GM10266 (cell line): ENCODE data around the gene LBHD1.
"Not testable (repeated sequence)": the region's sequence is repeated elsewhere in the genome, so short reads cannot be mapped to it uniquely, and the experiment has no call there.

Source experiments
- DNase-seq: peaks from one replicate; pipeline ENCODE4 v3.0.0; 2012; ENCODE audit errors: extremely low spot score
- TF ChIP-seq, protein P1 (sequence below): IDR thresholded peaks from 2 replicates; pipeline ENCODE4 v1.5.1; 2012; ENCODE audit warnings: mild to moderate bottlenecking, low read depth; ENCODE audit not compliant: control insufficient read depth, insufficient read depth; ENCODE audit errors: missing control alignments

LBHD1 gene

DNA sequence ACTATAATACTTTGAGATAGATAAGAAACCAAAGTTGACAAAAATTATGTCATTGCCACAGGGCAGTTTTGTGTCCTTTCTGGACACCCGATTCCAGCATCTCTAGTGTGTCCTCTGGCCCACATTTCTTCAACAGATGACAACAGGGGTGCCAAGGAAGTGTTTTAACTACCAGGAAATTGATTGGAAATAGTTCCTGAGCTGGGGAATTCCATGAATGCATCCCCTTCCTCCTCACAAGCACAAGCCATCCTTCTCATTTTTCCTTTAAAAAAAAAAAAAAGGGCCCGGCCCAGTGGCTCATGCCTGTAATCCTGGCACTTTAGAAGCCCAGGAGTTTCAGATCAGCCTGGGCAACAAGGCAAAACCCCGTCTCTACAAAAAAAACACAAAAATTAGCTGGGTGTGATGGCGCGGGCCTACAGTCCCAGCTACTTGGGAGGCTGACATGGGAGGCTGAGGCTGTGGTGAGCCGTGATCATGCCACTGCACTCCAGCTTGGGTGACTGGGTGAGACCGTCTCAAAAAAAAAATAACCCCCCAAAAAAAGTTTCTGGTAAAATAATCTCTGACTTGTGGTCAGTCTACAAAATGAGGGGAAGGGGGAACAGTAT lies 49.5 kb downstream of the LBHD1 start:
- no peak for DNase-seq
- TF ChIP-seq, protein P1, sequence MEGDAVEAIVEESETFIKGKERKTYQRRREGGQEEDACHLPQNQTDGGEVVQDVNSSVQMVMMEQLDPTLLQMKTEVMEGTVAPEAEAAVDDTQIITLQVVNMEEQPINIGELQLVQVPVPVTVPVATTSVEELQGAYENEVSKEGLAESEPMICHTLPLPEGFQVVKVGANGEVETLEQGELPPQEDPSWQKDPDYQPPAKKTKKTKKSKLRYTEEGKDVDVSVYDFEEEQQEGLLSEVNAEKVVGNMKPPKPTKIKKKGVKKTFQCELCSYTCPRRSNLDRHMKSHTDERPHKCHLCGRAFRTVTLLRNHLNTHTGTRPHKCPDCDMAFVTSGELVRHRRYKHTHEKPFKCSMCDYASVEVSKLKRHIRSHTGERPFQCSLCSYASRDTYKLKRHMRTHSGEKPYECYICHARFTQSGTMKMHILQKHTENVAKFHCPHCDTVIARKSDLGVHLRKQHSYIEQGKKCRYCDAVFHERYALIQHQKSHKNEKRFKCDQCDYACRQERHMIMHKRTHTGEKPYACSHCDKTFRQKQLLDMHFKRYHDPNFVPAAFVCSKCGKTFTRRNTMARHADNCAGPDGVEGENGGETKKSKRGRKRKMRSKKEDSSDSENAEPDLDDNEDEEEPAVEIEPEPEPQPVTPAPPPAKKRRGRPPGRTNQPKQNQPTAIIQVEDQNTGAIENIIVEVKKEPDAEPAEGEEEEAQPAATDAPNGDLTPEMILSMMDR = no peak

DNA sequence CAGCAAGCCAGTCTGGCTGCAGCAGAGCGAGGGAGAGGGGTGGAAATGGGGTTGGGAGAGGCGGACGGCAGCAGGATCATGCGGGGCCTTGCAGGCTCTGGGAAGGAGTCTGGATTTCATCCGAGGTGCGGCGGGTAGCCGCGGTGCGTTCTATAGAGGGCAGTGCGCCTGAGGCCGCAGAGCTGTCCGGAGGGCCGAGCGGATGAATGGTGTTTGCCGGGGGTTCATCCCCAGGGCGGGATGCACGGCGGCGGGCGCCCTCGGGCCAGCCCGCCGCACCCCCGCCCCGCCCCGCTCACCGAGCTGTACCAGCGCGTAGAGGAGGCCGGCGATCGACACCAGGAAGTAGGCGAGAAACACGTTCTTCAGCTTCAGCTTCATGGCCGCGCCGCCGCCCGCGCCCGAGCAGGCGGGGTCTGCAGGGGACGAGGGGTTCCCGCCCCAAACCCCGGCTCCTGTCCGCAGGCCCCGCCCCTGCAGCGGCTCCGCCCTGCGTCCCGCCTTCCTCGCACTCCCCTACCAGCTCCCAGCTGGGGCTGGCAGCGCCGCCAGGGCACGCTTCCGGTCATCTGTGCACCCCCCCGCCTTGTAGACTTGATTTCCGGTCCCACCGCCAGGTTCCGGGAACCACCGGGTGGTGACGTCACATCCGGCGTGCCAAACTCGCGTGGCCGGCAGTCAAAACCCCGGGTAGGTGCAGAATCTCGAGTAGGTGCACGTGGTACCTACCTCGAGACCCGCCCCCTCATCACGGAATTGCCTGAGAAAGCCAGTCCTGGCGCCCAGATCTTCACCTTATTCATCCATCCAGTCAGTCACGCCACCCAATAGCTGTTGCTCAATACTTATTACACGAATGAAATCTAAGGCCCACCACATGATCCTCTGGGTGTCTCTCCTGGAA lies 50.2 kb downstream of the LBHD1 start, which contains the start of gene B3GAT3:
Gene B3GAT3, minus strand, starts transcription at position 420 of the 904 bp plus-strand sequence. Its CDS starts 39 bp downstream, at position 381.
- TF ChIP-seq, protein P1 = peak; percentile 6
- peak; percentile 97 for DNase-seq

DNA sequence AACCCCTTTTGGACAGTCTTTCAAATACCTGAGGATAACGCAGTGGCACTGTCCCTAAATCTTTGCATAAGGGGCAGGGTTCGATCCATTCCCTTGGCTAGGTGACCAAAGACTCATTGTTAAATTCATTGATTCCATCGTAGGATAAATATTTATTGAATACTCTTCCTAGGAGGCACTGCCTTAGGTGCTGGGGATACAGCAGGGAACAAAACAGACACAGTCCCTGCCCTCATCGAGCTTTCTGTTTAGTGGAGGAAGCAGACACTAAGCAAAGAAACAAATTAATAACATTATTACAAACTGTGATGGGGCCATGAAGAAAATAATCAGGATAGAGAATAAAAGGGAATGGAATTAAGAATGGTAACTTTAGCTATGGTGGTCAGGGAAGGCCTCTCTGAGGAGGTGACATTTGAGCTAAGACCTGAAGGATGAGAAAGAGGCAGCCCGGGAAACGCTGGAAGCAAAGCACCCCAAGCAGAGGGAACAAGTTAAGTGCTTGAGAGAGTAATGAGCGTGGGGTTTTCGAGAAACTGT lies 51.0 kb downstream of the LBHD1 start:
- DNase-seq = no peak
- TF ChIP-seq, protein P1 = no peak

DNA sequence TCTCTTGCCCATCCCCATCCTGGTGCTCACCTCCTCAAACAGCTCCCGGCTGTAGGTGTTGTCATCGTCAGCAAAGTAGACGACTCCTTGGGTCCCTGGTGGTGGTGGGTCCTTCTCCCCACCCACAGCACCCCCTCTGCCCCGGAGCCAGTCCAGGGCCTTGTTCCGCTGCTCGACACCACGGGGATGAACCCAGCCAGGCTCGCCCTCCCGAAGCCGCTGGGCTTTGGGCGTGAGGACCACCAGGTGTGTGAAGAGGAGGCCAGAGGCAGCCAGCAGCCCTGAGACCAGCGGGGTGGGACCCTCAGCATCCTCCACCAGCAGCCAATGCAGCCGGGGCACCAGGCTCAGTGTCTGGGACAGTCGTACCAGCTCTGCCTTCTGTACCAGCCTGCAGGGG lies 55.1 kb downstream of the LBHD1 start:
- not testable (repeated sequence) for DNase-seq

DNA sequence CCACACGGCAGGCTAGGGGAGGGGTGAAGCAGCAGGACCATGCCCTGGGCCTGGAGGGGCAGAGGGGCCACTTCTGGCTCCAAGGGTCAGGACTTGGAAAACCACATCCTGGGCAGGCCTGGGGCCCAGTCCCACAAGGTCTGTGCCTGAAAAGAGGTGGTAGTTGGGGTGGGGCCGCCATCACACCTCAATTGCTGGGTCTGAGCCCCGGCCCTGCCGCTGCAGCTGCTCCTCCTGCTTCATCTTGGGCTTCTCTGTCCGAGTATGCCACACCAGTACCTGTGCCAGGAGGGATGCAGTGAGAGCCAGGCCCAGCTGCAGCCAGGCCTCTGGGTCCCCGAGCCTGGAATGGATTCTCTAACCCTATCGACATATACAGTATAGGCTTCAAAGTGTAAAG lies 56.5 kb downstream of the LBHD1 start:
- TF ChIP-seq, protein P1 = no peak
- no peak for DNase-seq

DNA sequence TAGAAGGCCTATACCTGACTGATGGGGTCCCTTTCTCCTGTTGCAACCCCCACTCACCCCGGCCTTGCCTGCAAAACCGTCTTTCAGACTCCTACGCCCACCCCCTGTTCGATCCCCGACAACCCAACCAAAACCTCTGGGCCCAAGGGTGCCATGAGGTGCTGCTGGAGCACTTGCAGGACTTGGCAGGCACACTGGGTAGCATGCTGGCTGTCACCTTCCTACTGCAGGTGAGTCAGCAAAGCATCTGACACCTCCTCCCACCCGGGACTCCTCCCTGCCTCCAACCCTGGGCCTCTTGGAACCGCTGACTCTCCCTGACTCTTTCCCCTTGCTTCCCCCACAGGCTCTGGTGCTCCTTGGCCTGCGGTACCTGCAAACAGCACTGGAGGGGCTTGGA lies 57.8 kb downstream of the LBHD1 start:
- TF ChIP-seq, protein P1 = no peak
- no peak for DNase-seq

DNA sequence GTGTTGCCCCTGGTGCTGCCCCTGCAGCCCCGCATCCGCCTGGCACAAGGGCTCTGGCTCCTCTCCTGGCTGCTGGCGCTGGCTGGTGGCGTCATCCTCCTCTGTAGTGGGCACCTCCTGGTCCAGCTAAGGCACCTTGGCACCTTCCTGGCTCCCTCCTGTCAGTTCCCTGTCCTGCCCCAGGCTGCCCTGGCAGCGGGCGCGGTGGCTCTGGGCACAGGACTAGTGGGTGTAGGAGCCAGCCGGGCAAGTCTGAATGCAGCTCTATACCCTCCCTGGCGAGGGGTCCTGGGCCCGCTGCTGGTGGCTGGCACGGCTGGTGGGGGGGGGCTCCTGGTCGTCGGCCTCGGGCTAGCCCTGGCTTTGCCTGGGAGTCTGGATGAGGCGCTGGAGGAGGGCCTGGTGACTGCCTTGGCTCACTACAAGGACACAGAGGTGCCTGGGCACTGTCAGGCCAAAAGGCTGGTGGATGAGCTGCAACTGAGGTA lies 58.7 kb downstream of the LBHD1 start:
- DNase-seq = no peak
- TF ChIP-seq, protein P1 = no peak
